HepG2 (cell line): Measurements from ENCODE around the gene MAP2K5. TPM values are rescaled to one million over a fixed set of nuclear protein-coding genes. Genes with fewer than 3 reads are reported as not detected.

Experiments used
- ATAC-seq: fragments of 200-7000 bp; cut with Tn5 transposase; 3 replicates; pipeline ENCODE4 v1.9.1; 2020; ENCODE audit warnings: mild to moderate bottlenecking, moderate library complexity
- BruUV-seq: library from RNA; stranded (reverse); fragments of 400-500 nt; replicated peaks from 2 replicates; lab custom pipeline; 2021; lab: Mats Ljungman, UMichigan
- CTCF ChIA-PET: fragments of 300-600 bp; formaldehyde crosslinking; extraction: SDS; loops from one replicate; lab custom pipeline; 2021; ENCODE audit warnings: low total read pairs, inconsistent platforms, low intra/inter-chr PET ratio; lab: Yijun Ruan, JAX
- POLR2A ChIA-PET: fragments of 350-600 bp; sonication (Branson Sonifier 250); formaldehyde crosslinking; loops from one replicate; lab custom pipeline; 2020; ENCODE audit warnings: antibody characterized with exemption, inconsistent platforms; lab: Yijun Ruan, JAX
- DNase-seq: peaks from one replicate; pipeline ENCODE4 v3.0.0-alpha.2; 2015; ENCODE audit warnings: low spot score
- FAIRE-seq: peaks from 3 replicates; lab custom pipeline; 2011; peaks lifted over from hg19 to GRCh38; lab: Jason Lieb, UNC
- H2AFZ ChIP-seq: one replicate; pipeline ENCODE4 v1.6.1; 2011; ENCODE audit warnings: low read length, inconsistent platforms
- H3K27ac ChIP-seq: fragments of 300-600 bp; 3 replicates; pipeline ENCODE4 v1.8.0; 2011; ENCODE audit warnings: mixed run types, mild to moderate bottlenecking, mixed read lengths, low read length, inconsistent platforms; ENCODE audit not compliant: insufficient read depth; ENCODE audit errors: extremely low read length
- H3K27me3 ChIP-seq, 2 experiments: fragments of 200-600 bp in 1 of 2; 2 replicates in 1 of 2; 3 replicates in 1 of 2; pipeline versions ENCODE4 v1.6.0 to v1.8.0; 2011; ENCODE audit warnings: low read length in 2 of 2, mild to moderate bottlenecking in 2 of 2, moderate library complexity in 2 of 2, inconsistent platforms in 1 of 2; ENCODE audit not compliant: insufficient read depth in 2 of 2, control insufficient read depth in 1 of 2
- H3K36me3 ChIP-seq, 2 experiments: fragments of 200-600 bp in 1 of 2; replicated peaks in 1 of 2; 2 replicates in 1 of 2; 3 replicates in 1 of 2; pipeline versions ENCODE4 v1.5.1 to v1.8.0; 2011; ENCODE audit warnings: low read length in 2 of 2, inconsistent platforms in 1 of 2; ENCODE audit not compliant: insufficient read depth in 2 of 2, control insufficient read depth in 1 of 2
- H3K4me1 ChIP-seq: 2 replicates; pipeline ENCODE4 v1.5.1; 2012; ENCODE audit warnings: low read length, inconsistent platforms; ENCODE audit not compliant: insufficient read depth
- H3K4me2 ChIP-seq: 2 replicates; pipeline ENCODE4 v1.6.0; 2011; ENCODE audit warnings: low read depth, low read length, inconsistent platforms
- H3K4me3 ChIP-seq, 3 experiments: fragments of 200-600 bp in 1 of 3; sonication (generic), shearing (Covaris generic) in 1 of 3; replicated peaks in 1 of 3; 2 replicates each; pipeline ENCODE4 v1.5.1; 2011 to 2016; ENCODE audit warnings: low read length in 3 of 3, inconsistent platforms in 2 of 3, low read depth in 2 of 3, mild to moderate bottlenecking in 2 of 3, control low read depth in 1 of 3, mixed read lengths in 1 of 3; ENCODE audit not compliant: insufficient read depth in 1 of 3
- H3K79me2 ChIP-seq: one replicate; pipeline ENCODE4 v1.6.1; 2011; ENCODE audit warnings: low read length, inconsistent platforms; ENCODE audit not compliant: insufficient read depth
- H3K9ac ChIP-seq: 2 replicates; pipeline ENCODE4 v1.6.0; 2011; ENCODE audit warnings: mild to moderate bottlenecking, low read depth, low read length, inconsistent platforms; ENCODE audit not compliant: insufficient read depth
- H3K9me3 ChIP-seq: 2 replicates; pipeline ENCODE4 v1.5.1; 2012; ENCODE audit warnings: mild to moderate bottlenecking, low read length
- H4K20me1 ChIP-seq: 2 replicates; pipeline ENCODE4 v1.6.0; 2011; ENCODE audit warnings: inconsistent platforms, mild to moderate bottlenecking, low read length, moderate library complexity; ENCODE audit not compliant: insufficient read depth
- ADNP ChIP-seq: sonication (generic); formaldehyde crosslinking; IDR thresholded peaks from 2 replicates; pipeline ENCODE4 v1.4.0; 2020; ENCODE audit warnings: missing genetic modification reagents
- ARNT ChIP-seq: fragments of 450-650 bp; IDR thresholded peaks from 2 replicates; pipeline ENCODE4 v1.6.1; 2017
- CENPBD1 ChIP-seq: sonication (generic); formaldehyde crosslinking; IDR thresholded peaks from 2 replicates; pipeline ENCODE4 v1.8.0; 2022; ENCODE audit warnings: missing genetic modification reagents, low read depth, mild to moderate bottlenecking, borderline replicate concordance
- CENPX ChIP-seq: sonication (generic); formaldehyde crosslinking; IDR thresholded peaks from 2 replicates; pipeline ENCODE4 v1.9.0; 2021; ENCODE audit warnings: mild to moderate bottlenecking, missing genetic modification reagents, moderate library complexity
- DRAP1 ChIP-seq: IDR thresholded peaks from 2 replicates; pipeline ENCODE4 v1.6.1; 2016; ENCODE audit warnings: missing genetic modification reagents, missing compliant biosample characterization
- ESRRA ChIP-seq: sonication (generic); formaldehyde crosslinking; IDR thresholded peaks from 2 replicates; pipeline ENCODE4 v1.5.1; 2020; ENCODE audit warnings: mild to moderate bottlenecking, low read depth, missing genetic modification reagents
- NFE2 ChIP-seq: sonication (generic); formaldehyde crosslinking; IDR thresholded peaks from 2 replicates; pipeline ENCODE4 v1.4.0; 2020; ENCODE audit warnings: missing genetic modification reagents
- PHF21A ChIP-seq: sonication (generic); formaldehyde crosslinking; IDR thresholded peaks from 2 replicates; pipeline ENCODE4 v1.5.0; 2020; ENCODE audit warnings: mild to moderate bottlenecking, missing genetic modification reagents
- RFX5 ChIP-seq: IDR thresholded peaks from 2 replicates; pipeline ENCODE4 v1.6.1; 2011; ENCODE audit warnings: low read depth, low read length, improper control_type of control experiment
- SRY ChIP-seq: sonication (generic); formaldehyde crosslinking; IDR thresholded peaks from 2 replicates; pipeline ENCODE4 v1.8.0; 2022; ENCODE audit warnings: mild to moderate bottlenecking, missing genetic modification reagents
- ZNF251 ChIP-seq: sonication (generic); formaldehyde crosslinking; IDR thresholded peaks from 2 replicates; pipeline ENCODE4 v1.9.0; 2021; ENCODE audit warnings: mild to moderate bottlenecking, missing genetic modification reagents
- ZNF569 ChIP-seq: sonication (generic); formaldehyde crosslinking; IDR thresholded peaks from 2 replicates; pipeline ENCODE4 v1.5.0; 2020; ENCODE audit warnings: mild to moderate bottlenecking, missing genetic modification reagents, moderate library complexity, borderline replicate concordance
- ZNF747 ChIP-seq: sonication (generic); formaldehyde crosslinking; IDR thresholded peaks from 2 replicates; pipeline ENCODE4 v1.8.1; 2023; ENCODE audit warnings: missing genetic modification reagents, mild to moderate bottlenecking, borderline replicate concordance
- WGBS: methylation state at CpG from one replicate; pipeline ENCODE4 v1.1.6; 2017; ENCODE audit warnings: low lambda C conversion rate; 5-methylcytosine and 5-hydroxymethylcytosine counted together
- in situ Hi-C: cut with HindIII; loops from 2 replicates; pipeline ENCODE4 v1.10.0; 2017; ENCODE audit warnings: low pct_unique_long_range_greater_than_20kb; ENCODE audit not compliant: extremely low pct_ligation_motif_present
- intact Hi-C: fragments of 100-400 bp; cut with micrococcal nuclease; formaldehyde crosslinking; loops from one replicate; pipeline ENCODE4 v1.10.0; 2022; ENCODE audit not compliant: unreplicated experiment
- polyA plus RNA-seq, 8 experiments: library from polyadenylated mRNA; depleted of rRNA in 3 of 8; stranded (reverse) in 7 of 8; unstranded in 1 of 8; fragments of >200 nt; fragmentation: Illumina TruSeq in 4 of 8; extraction: Trizol in 4 of 8; gene quantifications; 2 replicates each; pipeline versions ENCODE4 v1.2.1 to v1.2.3, GENCODE V29; 2011 to 2016; ENCODE audit warnings: low read depth in 4 of 8, missing spikeins in 1 of 8, mixed read lengths in 1 of 8; ENCODE audit not compliant: insufficient read depth in 1 of 8
- total RNA-seq, 5 experiments: library from RNA; depleted of rRNA; stranded (reverse); fragments of >200 nt; fragmentation: Illumina TruSeq; extraction: Trizol; gene quantifications; 2 replicates each; pipeline ENCODE4 v1.2.3, GENCODE V29; 2016; ENCODE audit warnings: low read depth in 1 of 5
- TF ChIP-seq, protein P1 (sequence below): sonication (generic); formaldehyde crosslinking; IDR thresholded peaks from 2 replicates; pipeline ENCODE4 v1.4.0; 2020; ENCODE audit warnings: missing genetic modification reagents, low read depth, mild to moderate bottlenecking, borderline replicate concordance

The MAP2K5 gene
- total and polyA plus RNA-seq, 2 of the 13 experiments (the other 11 are each of a cell fraction or from before 2014, with no cell fraction given) = 4.0 to 4.3 TPM

GRCh38 chr15:67678993-67679392 lies 136.5 kb downstream of the MAP2K5 start:
- no peak for FAIRE-seq
- CTCF ChIA-PET = no interaction called here

More at GRCh38 chr15:67678993-67679392, 136.5 kb downstream of the MAP2K5 start:
- in situ Hi-C loops (no loop called here), intact Hi-C loops (no loop called here)
- H3K79me2 ChIP-seq = no peaks in the 10 kb centered on the region
- no peak overlapping the region for H3K27ac ChIP-seq
- POLR2A ChIA-PET = no interaction called here
- DNase-seq (no peak), ATAC-seq (no peak)
- no peaks in the 10 kb centered on the region for H4K20me1 ChIP-seq
- H3K4me2 ChIP-seq = no peak overlapping the region
- H3K27me3 ChIP-seq = no peaks in the 10 kb centered on the region
- H3K4me3 ChIP-seq = no peak overlapping the region
- H2AFZ ChIP-seq = no peak overlapping the region
- TF ChIP-seq CENPBD1 (CRISPR knock-in tag) = no peak
- no peak for TF ChIP-seq SRY (CRISPR knock-in tag)
- TF ChIP-seq ADNP (CRISPR knock-in tag) = no peak
- TF ChIP-seq NFE2 (CRISPR knock-in tag) = no peak
- no peak for TF ChIP-seq RFX5
- TF ChIP-seq DRAP1 (CRISPR knock-in tag) = no peak
- TF ChIP-seq ZNF747 (CRISPR knock-in tag) = no peak
- TF ChIP-seq PHF21A (CRISPR knock-in tag) = no peak
- no peak for TF ChIP-seq ESRRA (CRISPR knock-in tag)
- no peak for TF ChIP-seq CENPX (CRISPR knock-in tag)
- TF ChIP-seq, protein P1, sequence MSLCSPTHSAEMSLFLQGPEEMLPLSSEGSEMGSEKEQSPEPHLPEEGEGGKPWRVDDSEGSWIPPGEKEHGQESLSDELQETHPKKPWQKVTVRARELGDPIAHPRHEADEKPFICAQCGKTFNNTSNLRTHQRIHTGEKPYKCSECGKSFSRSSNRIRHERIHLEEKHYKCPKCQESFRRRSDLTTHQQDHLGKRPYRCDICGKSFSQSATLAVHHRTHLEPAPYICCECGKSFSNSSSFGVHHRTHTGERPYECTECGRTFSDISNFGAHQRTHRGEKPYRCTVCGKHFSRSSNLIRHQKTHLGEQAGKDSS (CRISPR knock-in tag) = no peak
- no peak for TF ChIP-seq ZNF569 (CRISPR knock-in tag)
- TF ChIP-seq ARNT = no peak
- no peak for TF ChIP-seq ZNF251
- no peaks in the 10 kb centered on the region for H3K4me1 ChIP-seq
- peaks cover 7% of the 10 kb centered on the region for H3K9me3 ChIP-seq
- BruUV-seq = no TSS peak
- 99% methylated on average over 5 of the region's 5 CpGs for WGBS
- no peak overlapping the region for H3K9ac ChIP-seq
- H3K36me3 ChIP-seq = no peaks in the 10 kb centered on the region
